Type B pancreatic cell (in vitro differentiated cells): ENCODE results near the gene MMP25. TPM values are rescaled to one million over a fixed set of nuclear protein-coding genes. Genes with fewer than 3 reads are reported as not detected.

Experiments
- DNase-seq: peaks from one replicate; pipeline ENCODE4 v3.0.0; 2021; ENCODE audit warnings: mixed read lengths; ENCODE audit not compliant: unreplicated experiment; ENCODE audit errors: extremely low spot score
- H3K27ac Mint-ChIP-seq: 2 replicates; pipeline ENCODE4 v1.8.0; 2021; ENCODE audit warnings: mild to moderate bottlenecking, mixed read lengths
- H3K27me3 Mint-ChIP-seq: 2 replicates; pipeline ENCODE4 v1.8.0; 2021; ENCODE audit warnings: mixed read lengths
- H3K36me3 Mint-ChIP-seq: 2 replicates; pipeline ENCODE4 v1.8.0; 2021; ENCODE audit warnings: mixed read lengths
- H3K4me1 Mint-ChIP-seq: one replicate; pipeline ENCODE4 v1.8.0; 2021; ENCODE audit warnings: mixed read lengths; ENCODE audit not compliant: unreplicated experiment
- H3K4me3 Mint-ChIP-seq: 2 replicates; pipeline ENCODE4 v1.8.0; 2021; ENCODE audit warnings: mild to moderate bottlenecking, mixed read lengths
- H3K9me3 Mint-ChIP-seq: 2 replicates; pipeline ENCODE4 v1.8.0; 2021; ENCODE audit warnings: mixed read lengths
- total RNA-seq: library from RNA; stranded (reverse); gene quantifications from 2 replicates; pipeline ENCODE4 v1.2.1, GENCODE V29; 2021; ENCODE audit warnings: low replicate concordance
- TF ChIP-seq, protein P1 (sequence below): fragments of 200-600 bp; sonication (generic); conservative IDR thresholded peaks from 2 replicates; pipeline ENCODE4 v1.5.0; 2021; ENCODE audit warnings: antibody characterized with exemption, mild to moderate bottlenecking

MMP25 gene
- total RNA-seq, 1 donor from 2014 or later = 0.14 TPM

DNA sequence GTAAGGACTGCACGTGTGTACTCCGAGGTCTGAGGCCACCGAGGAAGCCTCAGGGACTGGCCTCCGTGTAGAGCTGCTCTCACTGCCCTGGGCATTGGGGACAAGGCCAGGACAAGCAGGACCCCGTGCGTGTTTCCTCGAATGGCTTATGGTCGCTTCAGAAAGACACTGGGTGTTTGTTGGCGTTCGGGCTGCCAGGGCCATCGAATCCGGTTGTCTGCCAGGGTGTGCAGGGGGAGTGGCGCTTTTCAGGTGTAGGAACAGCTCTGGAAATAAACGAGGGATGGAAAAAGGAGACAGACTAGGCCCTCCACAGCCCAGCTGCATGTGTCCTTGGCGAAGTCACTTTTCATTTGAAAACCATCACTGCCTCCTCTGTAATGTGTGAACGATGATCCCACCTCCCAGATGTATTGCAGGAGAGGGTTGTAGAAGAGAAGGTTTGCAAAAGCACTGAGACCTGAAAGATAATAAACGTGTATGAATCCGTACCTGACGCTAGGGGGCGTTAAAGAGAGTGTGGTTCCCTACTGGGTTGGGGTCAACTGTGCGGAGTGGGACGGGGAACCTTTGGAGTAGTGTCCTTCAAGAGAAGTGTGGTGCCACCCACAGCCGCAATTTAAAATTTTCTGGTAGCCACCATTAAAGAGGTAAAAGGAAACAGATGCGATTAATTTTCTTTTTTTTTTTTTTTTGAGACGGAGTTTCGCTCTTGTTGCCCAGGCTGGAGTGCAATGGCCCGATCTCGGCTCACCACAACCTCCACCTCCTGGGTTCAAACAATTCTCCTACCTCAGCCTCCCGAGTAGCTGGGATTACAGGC is 54.9 kb downstream of the MMP25 start:
- Mint-ChIP-seq H3K36me3 (no peaks in the 10 kb centered on the region), H3K27me3 (peaks cover 50% of the 10 kb centered on the region), H3K27ac (no peak overlapping the region), H3K4me3 (peak overlapping the region; percentile 29), H3K4me1 (peaks cover 28% of the 10 kb centered on the region), H3K9me3 (no peaks in the 10 kb centered on the region)
- TF ChIP-seq, protein P1, sequence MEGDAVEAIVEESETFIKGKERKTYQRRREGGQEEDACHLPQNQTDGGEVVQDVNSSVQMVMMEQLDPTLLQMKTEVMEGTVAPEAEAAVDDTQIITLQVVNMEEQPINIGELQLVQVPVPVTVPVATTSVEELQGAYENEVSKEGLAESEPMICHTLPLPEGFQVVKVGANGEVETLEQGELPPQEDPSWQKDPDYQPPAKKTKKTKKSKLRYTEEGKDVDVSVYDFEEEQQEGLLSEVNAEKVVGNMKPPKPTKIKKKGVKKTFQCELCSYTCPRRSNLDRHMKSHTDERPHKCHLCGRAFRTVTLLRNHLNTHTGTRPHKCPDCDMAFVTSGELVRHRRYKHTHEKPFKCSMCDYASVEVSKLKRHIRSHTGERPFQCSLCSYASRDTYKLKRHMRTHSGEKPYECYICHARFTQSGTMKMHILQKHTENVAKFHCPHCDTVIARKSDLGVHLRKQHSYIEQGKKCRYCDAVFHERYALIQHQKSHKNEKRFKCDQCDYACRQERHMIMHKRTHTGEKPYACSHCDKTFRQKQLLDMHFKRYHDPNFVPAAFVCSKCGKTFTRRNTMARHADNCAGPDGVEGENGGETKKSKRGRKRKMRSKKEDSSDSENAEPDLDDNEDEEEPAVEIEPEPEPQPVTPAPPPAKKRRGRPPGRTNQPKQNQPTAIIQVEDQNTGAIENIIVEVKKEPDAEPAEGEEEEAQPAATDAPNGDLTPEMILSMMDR = peak; percentile 77
- DNase-seq = no peak

- no peak for DNase-seq
- Mint-ChIP-seq H3K4me1 (peaks cover 28% of the 10 kb centered on the region), H3K36me3 (no peaks in the 10 kb centered on the region), H3K27me3 (peaks cover 46% of the 10 kb centered on the region), H3K4me3 (peak overlapping the region; percentile 48), H3K27ac (peak overlapping the region; percentile 65), H3K9me3 (no peaks in the 10 kb centered on the region)
- TF ChIP-seq, protein P1 = no peak
Measured at GRCh38 chr16:3101841-3102470, 55.6 kb downstream of the MMP25 start.

- Mint-ChIP-seq H3K9me3 (no peaks in the 10 kb centered on the region), H3K4me3 (peak overlapping the region; percentile 90), H3K36me3 (no peaks in the 10 kb centered on the region), H3K27ac (peak overlapping the region; percentile 85), H3K27me3 (peaks cover 6% of the 10 kb centered on the region), H3K4me1 (peaks cover 15% of the 10 kb centered on the region)
- TF ChIP-seq, protein P1 = no peak
- peak; percentile 95 for DNase-seq
Measured at GRCh38 chr16:3106205-3106928, 60.0 kb downstream of the MMP25 start.

Other genes with a start within 250 kb of the MMP25 start
- gene PRSS41, start 248.1 kb upstream of the MMP25 start, total RNA-seq = not detected in 2 replicates
- gene PRSS21, start 229.3 kb upstream of the MMP25 start, total RNA-seq = not detected in 2 replicates
- gene ZG16B, start 216.3 kb upstream of the MMP25 start, total RNA-seq = 1.5 and 1.7 TPM in 2 replicates
- 42.5 and 56.8 TPM in 2 replicates for gene PRSS22, start 188.4 kb upstream of the MMP25 start, total RNA-seq
- gene FLYWCH2, start 163.3 kb upstream of the MMP25 start, total RNA-seq = 43.1 and 45.9 TPM in 2 replicates
- 17.8 and 28.6 TPM in 2 replicates for gene FLYWCH1, start 134.6 kb upstream of the MMP25 start, total RNA-seq
- 4.5 and 7.7 TPM in 2 replicates for gene KREMEN2, start 82.3 kb upstream of the MMP25 start, total RNA-seq
- gene PAQR4, start 77.2 kb upstream of the MMP25 start, total RNA-seq = 18.1 and 23.8 TPM in 2 replicates
- 25.1 and 42.3 TPM in 2 replicates for gene PKMYT1, start 66.1 kb upstream of the MMP25 start, total RNA-seq
- gene CLDN9, start 33.6 kb upstream of the MMP25 start, total RNA-seq = 0.99 and 3.4 TPM in 2 replicates
- 98.9 and 243 TPM in 2 replicates for gene CLDN6, start 28.4 kb upstream of the MMP25 start, total RNA-seq
- 24.0 and 55.5 TPM in 2 replicates for gene TNFRSF12A, start 26.2 kb upstream of the MMP25 start, total RNA-seq
- 34.8 and 49.4 TPM in 2 replicates for gene HCFC1R1, start 22.6 kb upstream of the MMP25 start, total RNA-seq
- gene THOC6, start 22.5 kb upstream of the MMP25 start, total RNA-seq = 40.1 and 50.7 TPM in 2 replicates
- gene BICDL2, start 9.6 kb upstream of the MMP25 start, total RNA-seq = 15.2 and 28.6 TPM in 2 replicates
- 12.7 and 44.1 TPM in 2 replicates for gene IL32, start 19.1 kb downstream of the MMP25 start, total RNA-seq
- gene ZSCAN10, start 52.7 kb downstream of the MMP25 start, total RNA-seq = not detected in 2 replicates
- 15.0 and 18.2 TPM in 2 replicates for gene ZNF205, start 66.0 kb downstream of the MMP25 start, total RNA-seq
- gene ZNF213, start 88.5 kb downstream of the MMP25 start, total RNA-seq = 11.6 and 13.3 TPM in 2 replicates
- gene OR1F1, start 141.6 kb downstream of the MMP25 start, total RNA-seq = 0.34 TPM in 1 of 2 replicates, not detected in the other
- gene ZNF200, start 188.6 kb downstream of the MMP25 start, total RNA-seq = 10.5 and 12.4 TPM in 2 replicates
- 0.19 TPM in 1 of 2 replicates, not detected in the other for gene MEFV, start 210.1 kb downstream of the MMP25 start, total RNA-seq
- gene ZNF263, start 236.9 kb downstream of the MMP25 start, total RNA-seq = 27.7 and 38.6 TPM in 2 replicates